NOMO-1 treated with dmso at 0.1 percent for 144 hours (cell line): Measurements from ENCODE around the gene ARAP3.
"Not testable (repeated sequence)": the region's sequence is repeated elsewhere in the genome, so short reads cannot be mapped to it uniquely, and the experiment has no call there.

Experiments
- DNase-seq: peaks from one replicate; lab custom pipeline; 2025; ENCODE audit not compliant: unreplicated experiment; lab: John Stamatoyannopoulos, UW

ARAP3 gene

DNA sequence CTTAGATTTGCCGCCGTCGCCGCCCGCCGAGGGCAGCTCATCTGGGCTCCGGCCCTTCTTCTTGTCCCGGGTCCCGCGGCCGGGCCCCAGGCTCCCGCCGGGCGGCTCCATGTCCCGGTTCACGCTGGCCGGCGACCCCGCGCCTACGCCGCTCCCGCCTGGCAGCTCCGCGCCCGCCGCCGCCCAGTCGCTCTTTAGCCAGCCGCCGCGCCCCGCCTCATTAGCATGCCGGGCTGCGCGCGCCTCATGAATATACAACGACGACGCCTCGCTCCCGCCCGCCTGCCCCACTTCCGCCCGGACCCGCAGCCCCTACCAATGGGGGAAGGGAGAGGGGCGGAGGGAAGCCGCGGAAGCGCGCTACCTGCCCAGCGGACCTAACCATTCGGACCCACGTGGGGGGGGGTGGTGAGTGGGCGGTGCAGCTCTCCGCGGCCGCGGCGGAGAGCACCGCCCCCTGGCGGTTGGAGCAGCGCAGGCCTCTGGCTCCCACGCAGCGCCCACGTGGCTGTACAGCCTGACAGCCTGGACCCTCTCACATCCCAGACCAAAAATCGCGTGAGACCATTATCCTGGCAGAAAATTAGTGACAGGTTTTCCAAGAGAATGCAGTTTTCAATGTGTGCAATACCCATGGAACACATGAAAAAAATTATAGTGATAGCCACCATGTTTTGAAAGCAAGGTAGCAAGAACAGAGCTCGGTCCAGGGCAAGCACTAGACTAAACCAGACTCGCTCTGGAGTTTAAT, 63.1 kb downstream of the ARAP3 start, which contains the start of gene DIAPH1:
TSS of gene DIAPH1 (minus strand) at position 197 of the 751 bp plus-strand sequence. CDS start at position 111, 86 bp downstream.
- DNase-seq = peak; percentile 93

DNA sequence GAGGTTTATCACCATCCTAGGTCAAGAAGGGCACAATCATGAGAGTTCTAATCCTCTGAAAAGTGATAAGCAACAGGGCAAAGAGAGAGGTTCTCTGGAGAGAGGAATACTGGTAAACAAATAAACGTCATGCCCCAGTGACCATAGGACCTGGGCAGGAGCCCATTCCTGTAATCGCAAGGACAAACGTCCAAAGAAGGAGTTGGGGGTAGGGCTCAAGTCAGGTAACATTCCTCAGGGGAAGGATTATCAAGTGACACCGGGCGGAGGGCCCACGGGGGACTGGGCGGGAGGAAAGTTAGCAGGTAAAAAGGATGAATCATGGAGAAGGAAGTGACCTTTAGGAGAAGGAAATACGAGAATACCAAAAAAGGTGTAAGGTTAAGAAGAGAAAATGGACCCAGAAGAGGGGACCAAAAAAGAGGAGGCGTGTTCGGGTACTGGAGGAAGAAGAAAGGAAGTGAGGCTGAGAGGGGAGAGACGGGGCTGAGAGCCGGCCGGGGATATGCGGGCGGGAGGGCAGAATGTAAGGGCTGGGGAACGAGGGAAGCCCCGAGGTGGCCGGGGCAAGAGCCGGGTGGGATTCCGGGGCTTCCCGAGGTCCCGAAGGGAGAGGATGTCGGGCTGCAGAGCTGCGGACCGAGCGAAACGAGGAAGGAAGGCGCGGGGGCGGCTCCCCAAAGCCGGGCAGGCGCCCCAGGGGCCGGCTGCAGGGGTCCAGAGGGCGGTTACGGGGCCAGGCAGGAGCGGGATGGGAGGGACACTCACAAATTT, 63.8 kb downstream of the ARAP3 start:
- peak; percentile 15 for DNase-seq

DNA sequence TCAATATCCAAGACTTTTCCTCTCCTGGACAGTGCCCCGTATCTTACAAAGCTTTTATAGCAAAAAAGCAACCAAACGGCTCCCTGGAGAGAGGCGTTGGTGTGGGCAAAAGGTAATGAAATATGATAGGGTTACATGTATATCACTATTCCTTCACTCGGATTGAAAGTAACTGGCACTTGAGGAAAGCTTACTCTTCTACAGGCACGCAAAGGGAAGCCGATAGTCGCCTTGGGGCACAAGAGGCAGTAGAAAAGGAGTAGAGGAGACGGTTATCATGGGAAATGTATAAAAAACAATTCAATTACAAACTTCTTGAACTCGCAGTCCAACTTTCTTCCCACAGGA, 64.4 kb downstream of the ARAP3 start:
- no peak for DNase-seq

DNA sequence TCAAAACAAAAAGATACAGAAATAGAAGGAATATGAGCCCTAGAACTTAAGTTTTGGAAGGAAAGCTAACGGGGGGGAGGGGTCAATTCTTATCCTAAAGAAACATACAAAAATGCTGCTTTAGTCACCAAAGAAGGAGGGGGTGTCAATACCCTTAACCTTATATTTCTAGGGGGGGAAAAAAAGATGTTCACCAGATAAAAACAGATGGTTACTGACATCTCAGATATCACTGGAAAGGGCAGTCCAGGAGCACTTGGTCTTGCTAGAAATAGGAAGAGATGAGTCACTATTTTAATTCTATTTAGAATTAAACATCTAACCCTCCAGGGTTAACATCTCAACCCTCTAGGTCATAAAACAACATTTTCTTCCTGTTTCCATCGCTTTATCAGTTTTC, 64.9 kb downstream of the ARAP3 start:
- no peak for DNase-seq

DNA sequence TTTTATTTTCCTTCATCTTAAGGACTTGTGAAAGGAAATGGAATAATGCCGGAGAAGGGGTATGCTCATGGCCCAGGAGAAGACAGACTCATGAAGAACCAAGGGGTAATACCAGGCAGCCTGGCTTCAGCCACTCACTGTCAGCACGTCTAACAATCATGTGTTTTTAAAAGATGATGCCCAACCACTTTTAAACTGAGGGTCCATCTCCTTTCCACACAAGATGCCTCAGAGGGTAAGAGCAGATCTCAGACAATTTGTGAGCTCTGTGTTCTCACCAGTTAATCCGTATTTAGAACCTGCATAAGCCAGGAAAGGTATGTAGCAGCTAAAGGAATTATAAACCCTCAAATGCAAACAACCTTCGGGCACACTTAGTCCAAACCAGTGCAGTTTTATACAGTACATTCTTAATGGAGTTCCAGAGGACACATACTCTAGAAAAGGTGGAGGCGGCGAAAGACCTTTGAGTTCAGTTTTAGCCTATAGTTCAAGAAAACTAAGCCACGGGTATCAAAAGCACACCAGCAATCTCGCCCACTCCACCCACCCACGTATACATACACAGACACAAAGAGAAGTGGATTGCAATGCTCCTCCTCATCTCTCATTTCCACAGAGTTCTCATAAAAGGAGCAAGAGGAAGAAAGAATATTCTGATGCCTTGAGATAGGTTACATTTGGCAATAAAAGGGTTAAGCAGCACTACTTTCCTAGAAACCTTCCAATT, 65.9 kb downstream of the ARAP3 start:
- no peak for DNase-seq

DNA sequence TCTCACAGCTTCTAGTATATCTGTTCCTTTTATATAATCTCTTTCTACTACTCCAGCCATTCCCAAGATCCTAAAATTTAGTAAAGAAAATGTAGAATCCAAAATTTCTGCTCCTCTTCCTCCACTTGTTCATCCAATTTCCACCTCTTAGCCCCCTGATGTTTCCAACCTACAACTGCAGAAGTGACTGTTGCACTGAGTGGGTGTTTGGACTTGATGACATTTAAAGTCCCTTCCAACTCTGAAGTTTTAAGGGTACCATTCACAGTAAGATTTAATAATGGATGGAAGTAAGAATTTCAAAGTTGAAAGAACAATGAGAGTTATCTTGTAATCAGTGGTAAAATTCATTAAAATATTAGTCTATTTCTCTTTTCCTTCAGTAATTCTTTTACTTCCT, 68.7 kb downstream of the ARAP3 start:
- no peak for DNase-seq

DNA sequence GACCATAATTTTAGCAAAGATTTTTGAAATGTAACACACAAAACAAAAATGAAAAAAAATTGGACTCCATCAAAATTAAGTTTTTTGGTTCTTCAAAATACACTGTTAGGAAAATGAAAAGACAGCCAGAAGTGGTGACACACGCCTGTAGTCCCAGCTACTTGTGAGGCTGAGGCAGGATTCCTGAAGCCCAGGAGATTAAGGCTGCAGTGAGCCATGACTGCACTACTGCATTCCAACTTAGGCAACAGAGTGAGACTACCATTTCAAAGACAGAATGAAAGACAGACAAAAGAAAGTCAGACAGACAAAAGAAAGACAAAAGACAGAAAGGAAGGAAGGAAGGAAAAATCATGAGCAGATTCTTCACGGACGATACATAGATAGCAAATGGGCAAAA, 70.7 kb downstream of the ARAP3 start:
- no peak for DNase-seq

DNA sequence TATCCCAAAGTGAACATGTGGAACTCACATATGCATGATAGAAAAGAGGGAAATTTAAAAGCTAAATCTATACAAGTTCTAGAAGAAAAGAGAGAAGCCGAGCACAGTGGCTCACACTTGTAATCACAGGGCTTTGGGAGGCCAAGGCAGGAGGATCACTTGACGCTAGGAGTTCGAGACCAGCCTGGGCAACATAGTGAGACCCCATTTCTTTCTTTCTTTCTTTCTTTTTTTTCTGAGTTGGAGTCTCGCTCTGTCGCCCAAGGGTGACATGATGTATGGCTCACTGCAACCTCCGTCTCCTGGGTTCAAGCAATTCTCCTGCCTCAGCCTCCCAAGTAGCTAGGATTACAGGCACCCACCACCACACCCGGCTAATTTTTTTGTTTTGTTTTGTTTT, 72.1 kb downstream of the ARAP3 start:
- DNase-seq = not testable (repeated sequence)

DNA sequence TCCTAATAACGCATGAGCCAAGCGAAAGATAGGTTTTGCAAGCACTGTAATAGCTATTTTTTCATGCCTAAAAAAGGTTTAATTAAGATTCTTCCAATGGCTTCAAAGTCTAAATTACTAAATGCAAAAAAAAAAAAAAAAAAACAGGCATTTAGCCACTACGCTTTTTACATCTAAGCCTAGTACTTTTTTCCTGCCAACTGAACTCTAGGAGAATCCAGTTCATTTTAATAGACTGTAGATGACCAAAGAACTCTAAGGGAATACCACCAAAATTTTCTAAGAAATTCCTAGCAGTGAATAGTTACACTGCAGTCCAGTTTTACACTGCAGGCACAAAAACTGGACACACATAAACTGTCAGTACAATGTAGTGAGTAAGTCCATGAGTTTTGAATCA, 73.0 kb downstream of the ARAP3 start:
- no peak for DNase-seq

DNA sequence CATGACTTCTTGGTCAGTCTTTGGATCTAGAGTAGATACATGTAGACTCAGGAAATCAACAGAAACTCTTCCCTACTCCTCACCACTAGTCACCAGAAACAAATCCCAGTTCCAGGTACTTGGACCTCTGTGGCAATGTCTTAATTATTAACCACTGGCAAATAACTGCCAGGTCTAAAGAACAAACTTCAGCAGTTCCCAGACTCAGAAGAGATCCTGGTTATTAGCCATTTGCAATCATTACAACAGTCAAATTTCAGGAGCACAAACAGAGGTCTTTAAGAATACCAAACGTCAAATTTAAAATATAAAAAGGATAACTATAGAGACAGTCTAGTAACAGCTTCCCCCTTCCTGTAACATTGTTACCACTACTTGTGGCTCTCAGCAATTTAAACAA, 73.5 kb downstream of the ARAP3 start:
- no peak for DNase-seq

DNA sequence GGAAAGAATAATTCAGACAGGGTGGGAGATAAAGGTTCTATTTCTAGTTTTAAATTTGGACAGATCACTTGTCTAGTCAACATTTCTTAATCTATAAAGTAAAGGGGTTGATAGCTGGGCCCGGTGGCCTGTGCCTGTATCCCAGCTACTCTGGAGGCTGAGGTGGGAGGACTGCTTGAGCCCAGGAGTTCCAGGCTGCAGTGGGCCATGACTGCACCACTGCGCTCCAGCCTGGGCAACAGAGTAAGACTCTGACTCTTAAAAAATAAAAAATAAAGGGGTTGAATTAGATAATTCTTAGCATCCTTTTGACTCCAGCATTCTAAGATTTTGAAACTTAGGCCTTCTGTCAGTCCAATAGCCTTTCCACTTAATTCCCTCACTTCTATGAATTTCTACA, 74.0 kb downstream of the ARAP3 start:
- no peak for DNase-seq

DNA sequence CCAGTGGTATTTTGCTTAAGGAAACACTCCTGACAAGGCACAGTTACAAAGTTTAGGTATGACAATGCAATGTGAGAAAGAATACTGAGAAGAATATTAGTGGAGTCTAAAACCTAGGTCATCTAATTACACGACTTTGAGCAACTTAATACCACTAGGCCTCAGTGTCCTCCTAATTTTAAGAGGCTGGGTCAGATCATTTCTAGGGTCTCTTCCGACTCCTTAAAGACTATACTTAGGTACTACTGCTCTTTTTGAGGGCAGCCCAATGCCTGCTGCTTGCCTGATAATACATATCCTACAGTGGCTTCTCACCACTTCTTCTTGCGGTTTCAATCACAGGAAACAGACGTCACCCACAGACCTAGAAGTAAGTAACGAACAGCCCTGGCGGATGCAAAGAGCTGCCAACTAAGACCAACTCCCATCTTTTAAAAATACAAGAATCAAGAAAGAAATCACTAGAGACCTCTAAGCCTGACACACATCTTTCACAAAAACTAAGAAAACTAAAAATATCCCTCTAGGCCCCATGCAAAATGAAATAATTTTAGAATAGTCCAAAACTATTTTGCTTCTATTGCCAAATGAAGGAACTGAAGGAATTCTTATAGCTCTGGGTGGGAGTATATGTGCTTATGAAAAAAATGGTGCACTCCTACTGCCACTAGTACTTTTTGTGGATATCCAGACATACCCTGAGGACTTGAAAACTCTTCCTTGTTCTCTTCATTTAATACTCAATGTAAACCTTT, 76.3 kb downstream of the ARAP3 start:
- DNase-seq = peak; percentile 82

DNA sequence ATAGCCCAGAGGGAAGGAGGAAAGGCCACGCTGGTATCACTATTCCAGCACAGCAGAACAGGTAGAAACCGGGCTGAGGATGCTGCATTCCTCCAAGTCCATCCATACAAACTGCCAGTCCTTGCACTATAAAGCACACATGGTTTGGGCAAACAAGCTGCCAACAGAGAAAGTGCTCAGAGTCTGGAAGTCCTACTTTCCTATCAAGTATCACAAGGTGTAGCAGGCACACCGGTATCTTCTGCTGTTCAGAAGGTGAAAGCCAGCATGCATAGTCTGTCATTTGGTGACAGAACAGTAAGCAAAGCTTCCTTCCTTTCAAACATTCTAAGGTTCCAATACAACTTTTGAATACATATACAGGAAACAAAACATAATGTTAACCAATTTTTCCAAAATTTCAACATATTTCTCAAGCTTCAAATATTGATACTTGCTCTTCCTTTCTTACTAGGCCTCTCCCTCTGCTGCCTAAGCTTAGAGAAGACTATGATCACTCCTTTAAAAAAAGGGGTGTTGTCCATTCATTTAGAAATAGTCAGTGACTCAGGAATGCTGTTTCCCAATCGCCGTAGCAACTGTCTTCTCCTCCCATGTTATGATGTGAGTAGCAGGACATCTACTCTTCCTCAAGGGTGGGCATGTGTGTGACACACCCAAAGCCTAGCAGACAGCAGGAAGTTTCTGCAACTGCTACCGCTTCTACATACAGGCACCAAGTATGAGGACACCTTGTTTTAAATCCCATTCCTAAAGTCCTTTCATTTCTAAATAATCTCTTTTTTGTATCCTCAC, 77.9 kb downstream of the ARAP3 start:
- DNase-seq = peak; percentile 85
